Mucosa of stomach (tissue), 1 donor: ENCODE data around the gene SLC17A8.

Experiments used
- H3K27me3 ChIP-seq: one replicate; pipeline ENCODE4 v1.7.0; 2013; ENCODE audit warnings: mild to moderate bottlenecking, low read length; ENCODE audit not compliant: control insufficient read depth, insufficient read depth
- H3K36me3 ChIP-seq: one replicate; pipeline ENCODE4 v1.7.0; 2013; ENCODE audit warnings: low read length; ENCODE audit not compliant: control insufficient read depth, insufficient read depth
- H3K4me1 ChIP-seq: one replicate; pipeline ENCODE4 v1.7.0; 2013; ENCODE audit warnings: mild to moderate bottlenecking, low read length; ENCODE audit not compliant: control insufficient read depth, insufficient read depth
- H3K4me3 ChIP-seq: one replicate; pipeline ENCODE4 v1.7.0; 2013; ENCODE audit warnings: low read length
- H3K9ac ChIP-seq: one replicate; pipeline ENCODE4 v1.7.0; 2013; ENCODE audit warnings: mild to moderate bottlenecking, low read length, moderate library complexity
- H3K9me3 ChIP-seq: one replicate; pipeline ENCODE4 v1.7.0; 2013; ENCODE audit warnings: mild to moderate bottlenecking, low read length, moderate library complexity; ENCODE audit not compliant: control insufficient read depth
- donor health status: Pancreatic carcinoma.

The SLC17A8 gene

DNA sequence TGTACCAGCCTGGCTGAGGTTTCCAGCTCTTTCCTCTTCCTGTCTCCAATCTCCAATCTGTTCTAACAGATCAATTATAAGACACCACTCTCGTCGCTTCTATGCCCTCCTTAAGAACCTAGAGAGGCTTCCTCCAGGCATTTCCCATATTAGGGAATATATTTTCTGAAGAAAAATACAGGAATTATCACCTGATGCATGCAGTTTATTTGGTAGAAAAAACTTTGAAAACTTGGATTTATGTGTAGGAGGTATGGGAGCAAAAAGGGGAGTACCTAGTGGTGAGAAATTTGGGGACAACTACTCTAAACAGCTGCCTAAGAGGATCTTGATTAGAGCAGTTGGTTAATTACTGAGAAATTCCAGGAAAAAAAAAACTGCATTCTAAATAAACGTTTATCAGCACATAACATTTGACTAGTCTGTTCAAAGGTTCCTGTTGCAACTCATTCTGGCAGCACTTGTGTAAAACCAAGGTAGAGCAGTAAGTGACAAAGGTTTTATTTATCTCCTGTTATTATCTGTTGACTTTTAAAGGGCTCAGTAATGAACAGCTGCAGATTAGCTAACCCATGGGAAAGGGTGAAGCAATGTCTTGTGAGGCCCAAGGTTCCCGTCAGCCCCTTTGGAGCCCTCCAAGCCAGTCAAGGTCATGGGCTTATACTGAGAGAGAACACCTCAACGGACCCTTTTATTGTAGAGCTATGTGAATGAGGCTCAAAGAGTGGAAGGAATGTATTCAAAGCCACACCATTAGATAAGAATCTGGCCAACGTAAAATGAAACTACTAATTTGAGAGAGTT is 80.4 kb downstream of the SLC17A8 start:
- H3K9me3 ChIP-seq = no peaks in the 10 kb centered on the region
- no peak overlapping the region for H3K9ac ChIP-seq
- H3K36me3 ChIP-seq = no peaks in the 10 kb centered on the region
- peaks cover 8% of the 10 kb centered on the region for H3K4me1 ChIP-seq
- H3K27me3 ChIP-seq = no peaks in the 10 kb centered on the region
- H3K4me3 ChIP-seq = no peak overlapping the region

DNA sequence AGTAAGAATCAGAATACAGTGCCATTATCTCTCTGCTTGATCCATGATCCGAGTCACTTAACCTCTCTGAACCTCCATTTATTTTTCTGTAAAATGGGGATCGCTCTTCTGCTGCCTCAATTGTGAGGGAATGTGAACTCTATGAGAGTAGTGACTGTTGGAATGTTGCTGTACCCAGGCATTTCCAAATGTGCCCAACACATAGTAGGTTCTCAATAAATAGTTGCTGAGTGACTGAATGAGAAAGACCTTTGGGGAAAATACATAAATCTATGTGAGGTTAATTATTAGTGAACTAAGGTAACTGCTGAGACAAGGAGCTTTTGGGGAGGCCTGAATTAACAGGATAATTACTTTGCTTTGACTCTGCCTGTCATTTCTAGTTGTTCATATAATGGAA is 82.9 kb downstream of the SLC17A8 start:
- Histone ChIP-seq H3K9ac (no peak overlapping the region), H3K27me3 (no peaks in the 10 kb centered on the region), H3K9me3 (no peaks in the 10 kb centered on the region), H3K4me1 (peaks cover 8% of the 10 kb centered on the region), H3K36me3 (no peaks in the 10 kb centered on the region), H3K4me3 (no peak overlapping the region)

DNA sequence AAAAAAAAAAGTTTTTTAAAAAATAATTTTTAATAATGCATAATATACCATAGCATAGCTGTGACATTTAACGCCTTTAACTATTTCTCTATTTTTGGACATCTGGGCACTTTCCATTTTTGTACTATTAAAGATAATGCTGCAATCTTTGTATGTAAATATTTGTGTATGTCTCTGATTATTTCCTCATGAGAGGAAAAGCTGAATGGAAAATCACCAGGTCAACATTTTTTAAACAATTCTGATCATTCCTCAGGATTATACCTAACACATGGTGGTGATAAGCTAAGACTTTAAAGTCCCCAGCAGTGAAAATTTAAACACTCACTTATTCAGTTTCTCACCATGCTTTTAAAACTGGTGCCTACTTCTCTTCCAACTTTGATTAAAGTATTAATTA is 85.5 kb downstream of the SLC17A8 start:
- no peaks in the 10 kb centered on the region for H3K9me3 ChIP-seq
- H3K27me3 ChIP-seq = no peaks in the 10 kb centered on the region
- no peaks in the 10 kb centered on the region for H3K36me3 ChIP-seq
- no peak overlapping the region for H3K4me3 ChIP-seq
- peaks cover 3% of the 10 kb centered on the region for H3K4me1 ChIP-seq
- H3K9ac ChIP-seq = no peak overlapping the region

DNA sequence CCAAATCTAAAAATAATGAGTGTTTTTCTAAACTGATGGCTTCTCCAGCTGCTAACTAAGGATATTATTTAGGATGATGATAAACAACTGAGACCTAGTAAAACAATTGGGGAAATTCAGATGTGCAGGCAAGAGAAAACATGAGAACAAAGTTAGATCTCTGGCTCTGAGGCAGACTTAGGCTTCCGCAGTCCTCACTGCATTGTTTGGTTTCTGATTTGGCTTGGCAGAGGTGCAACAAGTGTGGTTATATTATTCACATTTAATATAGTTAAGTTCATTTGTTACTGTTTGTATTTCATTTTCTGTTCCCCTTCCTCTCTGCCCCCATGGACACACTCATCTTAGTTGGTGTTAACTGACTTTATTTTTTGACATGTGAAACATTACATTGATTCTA is 86.6 kb downstream of the SLC17A8 start:
- H3K4me3 ChIP-seq = no peak overlapping the region
- H3K27me3 ChIP-seq = no peaks in the 10 kb centered on the region
- H3K9ac ChIP-seq = no peak overlapping the region
- H3K36me3 ChIP-seq = no peaks in the 10 kb centered on the region
- H3K9me3 ChIP-seq = no peaks in the 10 kb centered on the region
- no peaks in the 10 kb centered on the region for H3K4me1 ChIP-seq

DNA sequence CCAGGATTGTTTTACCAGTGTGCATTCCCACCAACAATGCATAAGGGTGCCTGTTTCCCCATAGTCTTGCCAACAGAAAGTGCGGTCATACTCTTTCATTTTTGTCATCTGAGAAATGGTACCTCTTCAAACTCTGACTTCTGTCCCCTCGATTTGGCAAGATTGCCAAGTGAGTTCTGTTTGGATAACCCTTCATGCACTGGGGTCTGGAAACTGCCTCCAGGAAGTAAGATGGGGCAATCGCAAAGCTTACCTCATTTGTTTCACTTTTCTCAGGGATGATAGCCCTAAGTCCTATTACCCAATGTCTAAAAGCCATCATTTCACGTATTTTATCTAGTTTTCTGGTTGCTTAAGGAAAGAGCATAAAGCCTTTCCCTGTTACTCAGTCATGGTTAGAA is 88.2 kb downstream of the SLC17A8 start:
- Histone ChIP-seq H3K9ac (no peak overlapping the region), H3K4me1 (no peaks in the 10 kb centered on the region), H3K36me3 (no peaks in the 10 kb centered on the region), H3K9me3 (no peaks in the 10 kb centered on the region), H3K27me3 (no peaks in the 10 kb centered on the region), H3K4me3 (no peak overlapping the region)

DNA sequence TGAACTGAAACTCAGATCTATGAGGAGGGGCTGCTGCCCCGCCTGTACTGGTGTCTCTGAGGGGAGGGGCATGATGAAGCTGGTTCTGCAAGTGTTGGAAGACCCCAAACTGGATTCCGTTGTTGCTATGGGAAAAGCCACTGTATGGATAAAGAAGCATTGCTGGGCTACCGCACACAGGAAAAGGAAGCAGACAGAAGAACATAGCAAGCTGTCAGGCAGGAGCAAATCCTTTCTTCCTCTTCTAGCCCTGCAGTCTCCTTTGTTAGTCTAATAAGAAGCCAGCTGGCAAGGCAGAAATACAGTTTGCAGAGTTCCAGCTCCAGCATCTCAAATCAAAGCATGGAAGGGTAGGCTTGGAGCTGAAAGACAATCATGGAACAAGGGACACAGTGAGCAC is 90.5 kb downstream of the SLC17A8 start:
- Histone ChIP-seq H3K9ac (no peak overlapping the region), H3K36me3 (no peaks in the 10 kb centered on the region), H3K4me1 (no peaks in the 10 kb centered on the region), H3K27me3 (no peaks in the 10 kb centered on the region), H3K9me3 (no peaks in the 10 kb centered on the region), H3K4me3 (no peak overlapping the region)

DNA sequence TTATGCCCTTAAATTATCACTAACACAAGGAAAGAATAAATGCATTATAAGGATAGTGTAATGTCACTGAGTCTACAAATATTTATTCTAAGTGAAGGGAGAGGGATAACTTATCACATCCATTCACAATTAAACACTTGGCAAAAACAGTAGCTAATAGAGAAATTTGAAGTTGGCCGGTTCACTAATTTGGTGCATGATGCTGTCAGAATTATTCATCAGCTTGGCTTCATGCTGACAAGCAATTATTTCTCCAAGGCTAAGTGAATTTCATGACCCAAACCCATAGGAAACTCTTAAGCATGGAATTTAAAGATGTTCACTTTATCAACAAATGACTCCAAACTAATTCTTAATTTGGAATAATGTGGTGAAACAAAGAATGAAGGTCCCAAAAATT is 91.8 kb downstream of the SLC17A8 start:
- Histone ChIP-seq H3K9me3 (no peaks in the 10 kb centered on the region), H3K27me3 (no peaks in the 10 kb centered on the region), H3K4me1 (no peaks in the 10 kb centered on the region), H3K36me3 (no peaks in the 10 kb centered on the region), H3K9ac (no peak overlapping the region), H3K4me3 (no peak overlapping the region)

DNA sequence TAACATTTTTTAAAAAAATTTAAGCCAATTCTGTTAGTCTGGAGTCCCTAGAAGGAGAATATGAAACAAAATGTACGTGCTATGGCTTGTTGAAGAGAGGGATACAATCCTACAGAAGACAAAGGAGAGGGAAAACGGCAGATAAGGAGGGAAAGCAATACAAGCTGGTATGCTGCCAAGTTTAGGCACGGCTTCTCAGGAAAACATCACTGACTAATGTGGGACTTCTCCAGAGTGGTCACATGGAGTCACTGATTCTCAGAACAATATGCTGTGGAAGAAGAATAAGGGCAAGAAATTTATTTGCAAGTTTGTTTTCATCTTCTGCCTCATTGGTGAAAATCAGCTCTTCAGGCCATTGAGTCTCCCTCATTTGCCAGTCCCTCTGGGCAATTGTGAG is 93.9 kb downstream of the SLC17A8 start:
- H3K9ac ChIP-seq = no peak overlapping the region
- no peaks in the 10 kb centered on the region for H3K27me3 ChIP-seq
- no peaks in the 10 kb centered on the region for H3K36me3 ChIP-seq
- H3K4me3 ChIP-seq = no peak overlapping the region
- H3K9me3 ChIP-seq = no peaks in the 10 kb centered on the region
- no peaks in the 10 kb centered on the region for H3K4me1 ChIP-seq

DNA sequence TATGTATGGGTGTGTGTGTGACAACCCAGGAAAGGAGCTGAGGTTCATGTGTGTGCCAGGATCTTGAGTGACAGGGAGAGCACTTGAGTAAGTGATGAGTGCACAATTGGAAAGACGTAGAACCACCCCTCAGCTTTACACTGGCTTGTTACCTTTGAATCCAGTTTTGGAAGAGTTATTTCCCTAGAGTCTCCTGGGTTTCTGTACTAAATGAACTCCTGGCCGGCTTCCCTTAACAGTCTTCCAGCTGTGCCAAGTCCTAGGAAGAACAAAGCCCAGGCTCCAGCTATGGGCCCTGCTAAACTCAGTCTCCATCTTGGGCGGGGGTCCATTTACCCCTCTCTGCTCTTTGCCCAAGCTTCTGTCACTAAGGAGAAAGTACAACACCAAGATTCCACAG is 97.1 kb downstream of the SLC17A8 start:
- Histone ChIP-seq H3K36me3 (no peaks in the 10 kb centered on the region), H3K9me3 (no peaks in the 10 kb centered on the region), H3K9ac (no peak overlapping the region), H3K4me3 (no peak overlapping the region), H3K4me1 (no peaks in the 10 kb centered on the region), H3K27me3 (no peaks in the 10 kb centered on the region)

DNA sequence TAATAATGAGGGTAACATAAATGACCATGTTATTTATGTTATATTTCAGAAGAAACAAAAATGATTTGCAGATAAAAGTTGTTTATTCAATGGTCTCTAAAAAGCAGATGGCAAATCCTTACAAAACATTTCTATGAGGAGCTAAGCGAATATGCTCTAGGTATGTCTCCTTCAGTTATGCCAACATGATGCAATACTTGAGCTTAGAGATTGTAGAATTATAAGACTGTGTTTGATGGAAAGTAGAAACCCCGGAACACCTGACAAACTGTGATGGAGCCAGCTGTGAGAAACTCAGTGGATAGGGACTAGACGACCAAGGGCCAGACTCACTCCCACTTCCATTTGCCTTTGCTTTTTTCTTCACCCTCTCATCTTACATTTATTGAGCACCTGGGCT is 99.0 kb downstream of the SLC17A8 start:
- H3K9ac ChIP-seq = no peak overlapping the region
- H3K36me3 ChIP-seq = no peaks in the 10 kb centered on the region
- no peak overlapping the region for H3K4me3 ChIP-seq
- no peaks in the 10 kb centered on the region for H3K9me3 ChIP-seq
- no peaks in the 10 kb centered on the region for H3K4me1 ChIP-seq
- no peaks in the 10 kb centered on the region for H3K27me3 ChIP-seq

DNA sequence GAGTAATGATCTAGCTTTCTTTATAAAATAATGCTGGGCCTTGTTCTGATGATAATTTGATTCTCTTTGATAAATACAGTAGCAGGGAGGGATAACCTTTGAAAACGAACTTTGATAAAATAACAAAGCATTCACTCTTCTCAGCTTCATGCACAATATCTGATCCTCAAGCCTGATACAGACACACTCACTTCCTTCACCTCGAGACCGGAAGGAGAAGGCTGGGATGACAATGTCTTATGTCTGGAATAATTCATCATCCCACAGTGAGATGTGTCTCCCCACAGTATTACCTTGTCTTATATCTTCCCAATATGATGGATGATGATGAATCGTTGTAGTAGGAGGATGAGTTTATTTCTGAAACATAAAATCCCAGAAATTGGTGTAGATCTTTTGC is 101.3 kb downstream of the SLC17A8 start:
- no peaks in the 10 kb centered on the region for H3K4me1 ChIP-seq
- no peak overlapping the region for H3K9ac ChIP-seq
- no peaks in the 10 kb centered on the region for H3K36me3 ChIP-seq
- no peaks in the 10 kb centered on the region for H3K9me3 ChIP-seq
- no peak overlapping the region for H3K4me3 ChIP-seq
- no peaks in the 10 kb centered on the region for H3K27me3 ChIP-seq

DNA sequence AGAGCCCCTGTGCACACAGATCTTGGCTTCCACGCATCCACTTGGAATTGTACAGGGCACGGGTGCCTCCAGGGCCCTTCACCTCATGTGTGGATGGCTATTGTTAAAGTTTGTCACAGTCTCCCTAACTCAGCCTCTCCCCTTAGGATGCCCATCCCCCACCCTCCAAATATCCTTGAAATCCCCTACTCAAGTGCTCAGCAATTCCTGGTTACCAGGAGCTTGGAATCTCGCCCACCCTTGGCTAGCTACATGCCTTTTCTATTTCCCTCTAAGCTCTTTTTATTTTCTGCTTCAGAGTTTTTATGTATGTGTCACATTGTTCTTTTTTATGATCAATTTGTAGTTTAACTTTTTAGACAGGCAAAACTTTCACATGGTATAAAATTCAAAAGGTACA is 103.8 kb downstream of the SLC17A8 start:
- H3K9me3 ChIP-seq = no peaks in the 10 kb centered on the region
- no peaks in the 10 kb centered on the region for H3K4me1 ChIP-seq
- no peaks in the 10 kb centered on the region for H3K27me3 ChIP-seq
- H3K4me3 ChIP-seq = no peak overlapping the region
- H3K36me3 ChIP-seq = no peaks in the 10 kb centered on the region
- no peak overlapping the region for H3K9ac ChIP-seq
